AML-193 (cell line): ENCODE data around the gene PNMA6E.

Experiments used
- DNase-seq, 2 experiments: peaks; one replicate each; lab custom pipeline; 2025; lab: John Stamatoyannopoulos, UW

PNMA6E gene

DNA sequence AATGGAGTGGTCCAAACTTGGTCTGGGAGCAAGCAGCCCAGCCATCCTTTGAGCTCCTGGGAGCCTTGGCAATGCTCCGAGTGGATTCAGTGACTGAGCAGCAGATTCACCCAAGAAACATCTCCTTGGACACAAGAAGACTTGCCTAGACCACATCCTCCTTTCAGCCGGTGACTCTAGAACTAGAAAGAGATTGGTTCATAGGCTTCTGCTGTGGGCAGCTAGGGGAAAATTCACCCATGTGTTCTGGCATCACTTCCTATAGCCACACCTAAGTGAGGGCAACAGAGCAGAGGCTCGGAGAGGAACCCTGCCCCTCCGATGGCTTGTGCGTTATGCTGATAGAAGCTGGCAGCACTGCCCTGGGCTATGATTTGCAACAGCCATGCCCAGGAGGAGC is 51.2 kb downstream of the PNMA6E start:
- no peak for DNase-seq

DNA sequence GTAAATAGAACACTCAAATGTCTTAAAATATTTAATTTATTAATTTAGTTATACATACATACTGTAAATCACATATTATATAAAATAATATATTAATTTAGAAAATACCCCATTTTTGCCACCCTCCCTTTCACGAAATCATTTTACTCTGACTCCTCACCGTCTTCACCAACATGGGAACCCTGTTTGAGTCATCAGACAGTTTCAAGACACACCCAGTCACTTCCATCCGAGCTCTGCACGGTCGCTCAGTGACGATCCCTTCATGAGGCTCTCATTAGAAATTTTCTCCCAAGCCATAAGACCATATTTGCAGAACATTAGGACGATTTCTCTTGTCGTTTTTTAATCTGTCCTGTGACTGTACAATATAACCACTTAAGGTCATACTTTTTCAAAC is 52.7 kb downstream of the PNMA6E start:
- no peak for DNase-seq

DNA sequence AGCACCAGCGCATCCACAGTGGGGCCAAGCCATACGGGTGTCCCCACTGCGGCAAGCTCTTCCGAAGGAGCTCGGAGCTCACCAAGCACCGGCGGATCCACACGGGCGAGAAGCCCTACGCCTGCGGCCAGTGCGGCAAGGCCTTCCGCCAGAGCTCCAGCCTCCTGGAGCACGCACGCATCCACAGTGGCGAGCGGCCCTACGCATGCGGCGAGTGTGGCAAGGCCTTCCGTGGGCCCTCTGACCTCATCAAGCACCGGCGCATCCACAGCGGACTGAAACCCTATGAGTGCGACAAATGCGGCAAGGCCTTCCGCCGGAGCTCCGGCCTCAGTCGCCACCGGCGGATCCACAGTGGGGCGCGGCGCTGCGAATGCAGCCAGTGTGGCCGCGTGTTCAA is 53.6 kb downstream of the PNMA6E start:
- no peak for DNase-seq
